ENCODE data around the gene AGBL4. TPM values are rescaled to one million over a fixed set of nuclear protein-coding genes. Genes with fewer than 3 reads are reported as not detected.
A peak's percentile ranks its signal among the peaks of the same experiment; 100 is the strongest.

The AGBL4 gene
- total RNA-seq, 1 donor from 2014 or later, result 0.52 TPM

- DNase-seq (ENCODE audit: low spot score), result no peak
Measured at GRCh38 chr1:48830715-48831114, 1193.0 kb downstream of the AGBL4 start.

DNA sequence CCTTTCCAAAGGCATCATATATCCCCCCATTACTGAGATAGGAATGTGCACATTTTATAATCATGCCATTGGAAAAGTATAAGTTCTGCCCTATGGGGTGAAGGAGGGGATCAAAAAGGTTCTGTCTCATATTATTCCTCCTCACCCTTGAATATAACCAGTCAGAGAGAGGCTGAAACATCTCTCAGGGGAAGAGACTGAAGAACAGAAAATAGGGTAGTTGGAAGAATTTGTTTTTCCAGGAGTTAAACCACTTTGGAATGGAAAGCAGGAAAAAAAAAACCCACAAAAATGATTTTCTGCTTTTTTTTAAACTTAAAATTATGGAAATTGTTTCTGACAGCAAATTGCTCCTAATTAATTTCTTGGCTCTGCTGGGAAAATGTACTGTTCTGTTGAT lies 1194.3 kb downstream of the AGBL4 start:
- DNase-seq (ENCODE audit: low spot score), result no peak

DNA sequence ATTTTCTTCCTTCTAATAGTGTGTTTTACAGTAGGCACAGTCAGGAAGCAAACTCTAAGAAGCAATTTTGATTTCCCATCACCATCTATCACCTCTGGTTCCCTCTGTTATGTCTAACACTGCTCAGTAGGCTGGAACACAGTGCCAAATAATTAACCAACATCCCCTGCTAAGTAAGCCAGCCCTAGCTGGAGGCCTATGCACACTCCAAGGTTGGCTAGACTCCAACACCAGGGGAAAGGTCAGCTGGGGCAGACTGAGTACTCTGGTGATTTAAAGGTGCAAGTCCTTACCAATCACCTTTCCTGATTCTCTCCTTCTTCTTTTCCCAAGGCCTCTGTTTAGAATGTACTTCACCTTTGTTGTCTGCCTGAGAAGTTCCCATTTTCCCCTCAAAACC lies 1200.6 kb downstream of the AGBL4 start:
- peak; percentile 84 for DNase-seq (ENCODE audit: low spot score)

DNA sequence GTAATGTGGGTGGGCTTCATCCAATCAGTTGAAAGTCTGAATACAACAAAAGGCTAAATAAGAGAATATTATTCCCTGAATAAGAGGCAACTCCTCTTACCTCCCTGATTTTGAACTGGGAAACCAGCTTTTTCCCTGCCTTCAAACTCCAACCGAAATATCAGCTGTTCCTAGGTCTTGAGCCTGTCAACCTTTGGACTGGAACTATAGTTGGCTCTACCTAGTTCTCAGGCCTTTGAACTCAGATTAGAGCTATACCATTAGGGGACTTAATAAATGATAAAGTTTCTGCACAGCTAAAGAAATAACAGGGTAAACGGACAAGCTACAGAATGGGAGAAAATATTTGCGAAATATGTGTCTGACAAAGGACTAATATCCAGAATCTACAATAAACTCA lies 1203.3 kb downstream of the AGBL4 start:
- no peak for DNase-seq (ENCODE audit: low spot score)

DNA sequence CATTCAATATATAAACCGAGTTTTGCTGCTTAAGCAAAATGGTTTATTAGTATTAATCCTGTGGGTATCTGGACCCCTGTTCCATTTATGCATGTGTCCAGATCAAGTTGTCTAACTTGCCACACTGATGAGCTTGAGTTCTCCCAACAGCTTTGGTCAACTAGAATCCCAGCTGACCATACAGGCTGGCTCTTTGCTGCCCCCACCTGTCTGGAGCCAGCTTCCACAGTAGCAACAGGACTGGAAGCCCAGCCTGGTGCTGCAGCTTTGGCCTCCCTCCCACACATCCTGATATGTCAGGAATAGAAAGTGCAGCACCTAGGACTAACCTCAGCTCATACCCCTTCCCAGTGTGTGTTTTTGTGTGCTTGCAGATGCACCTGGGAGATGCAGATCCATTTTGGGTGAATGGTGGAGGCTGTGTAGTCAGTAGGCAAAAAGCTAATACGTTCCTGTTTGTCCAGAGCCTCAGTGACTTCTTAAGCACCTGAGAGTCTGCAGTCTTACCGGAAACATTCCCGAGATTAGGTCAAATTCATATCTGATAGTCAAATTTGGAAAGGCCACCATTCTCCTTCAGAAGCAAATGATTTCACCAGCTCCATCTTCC lies 1206.1 kb downstream of the AGBL4 start:
- peak; percentile 70 for DNase-seq (ENCODE audit: low spot score)

GRCh38 chr1:48810740-48811139 lies 1213.0 kb downstream of the AGBL4 start:
- peak; percentile 50 for DNase-seq (ENCODE audit: low spot score)

DNA sequence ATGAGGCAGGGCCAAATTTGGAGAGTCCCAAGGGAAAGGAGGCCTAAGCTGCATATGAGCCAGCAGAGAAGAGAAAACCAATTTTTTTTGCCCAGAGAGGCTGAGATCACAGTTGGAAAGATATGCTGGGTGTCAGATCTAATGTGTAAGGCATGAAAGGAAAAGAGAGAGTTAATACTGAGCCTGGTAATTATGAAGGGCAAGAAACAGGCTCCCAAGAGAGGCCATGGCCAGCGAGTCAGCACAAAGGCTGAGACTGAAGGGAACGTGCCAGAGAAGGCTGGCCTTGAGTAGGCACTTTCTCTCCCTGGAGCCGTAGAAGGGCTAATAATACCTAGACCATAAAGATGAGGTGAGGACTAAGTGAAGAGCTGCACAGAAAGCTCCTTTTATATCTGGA lies 1215.3 kb downstream of the AGBL4 start:
- DNase-seq (ENCODE audit: low spot score), result no peak

GRCh38 chr1:48807554-48808260 lies 1216.0 kb downstream of the AGBL4 start:
- DNase-seq (ENCODE audit: low spot score), result no peak

- no peak for DNase-seq (ENCODE audit: low spot score)
Measured at GRCh38 chr1:48803474-48803873, 1220.3 kb downstream of the AGBL4 start.

DNA sequence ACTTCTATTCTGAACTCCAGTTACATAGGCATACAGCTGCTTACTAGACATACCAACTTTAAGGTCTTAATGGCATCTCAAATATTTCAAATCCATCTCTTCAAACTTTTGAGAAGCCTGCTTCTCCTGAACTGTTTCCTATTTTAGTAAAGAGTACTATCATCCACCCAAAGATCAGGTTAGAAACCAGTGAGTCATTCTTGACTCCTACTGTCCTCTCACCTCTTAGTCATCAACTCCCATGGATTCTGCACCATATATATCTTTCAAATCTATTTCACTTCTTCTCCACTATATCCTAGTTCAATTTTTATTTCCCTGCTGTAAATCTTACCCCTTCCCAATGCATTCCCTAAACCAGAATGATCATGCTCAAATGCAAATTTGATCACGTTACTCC lies 1228.9 kb downstream of the AGBL4 start:
- no peak for DNase-seq (ENCODE audit: low spot score)

DNA sequence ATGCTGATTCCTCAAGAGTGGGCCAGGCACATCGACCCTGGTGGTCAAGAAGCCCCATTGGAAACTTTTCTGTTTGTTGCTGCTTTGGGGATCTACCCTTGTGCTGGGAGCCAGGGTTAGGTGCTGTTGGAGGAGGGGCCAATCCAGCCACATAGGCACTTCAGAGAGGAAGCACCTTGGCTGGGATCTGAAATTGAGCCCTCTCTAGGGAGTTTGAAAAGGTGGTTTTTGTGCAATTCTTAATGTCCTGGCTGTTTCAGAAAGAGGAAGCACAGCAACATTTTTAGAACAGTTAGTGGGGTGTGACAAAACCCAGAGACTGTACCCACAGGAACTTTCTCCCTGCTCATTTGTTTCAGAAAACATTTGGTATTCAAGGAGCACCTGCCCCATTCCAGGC lies 1229.9 kb downstream of the AGBL4 start:
- no peak for DNase-seq (ENCODE audit: low spot score)

DNA sequence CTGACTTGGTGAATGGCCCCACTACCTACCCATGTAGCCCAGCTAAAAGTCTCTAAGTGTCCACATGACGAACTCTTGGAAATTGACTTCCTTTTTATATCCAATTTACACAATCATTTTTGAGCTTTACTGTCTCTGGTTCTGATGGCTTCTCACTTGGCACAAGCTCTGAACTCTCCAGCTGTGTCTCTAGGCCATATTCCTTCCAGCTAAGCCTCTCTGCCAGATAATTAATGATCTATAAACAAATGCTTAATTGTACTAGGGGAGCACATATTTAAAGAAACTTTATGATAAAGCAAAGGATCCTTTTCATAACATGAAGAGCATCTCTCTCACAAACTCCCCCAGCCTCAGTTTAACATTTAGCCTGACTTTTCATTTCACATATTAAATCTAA lies 1230.8 kb downstream of the AGBL4 start:
- no peak for DNase-seq (ENCODE audit: low spot score)

GRCh38 chr1:48790397-48790796 lies 1233.4 kb downstream of the AGBL4 start:
- no peak for DNase-seq (ENCODE audit: low spot score)

- DNase-seq (ENCODE audit: low spot score), result no peak
Measured at GRCh38 chr1:48789903-48790302, 1233.9 kb downstream of the AGBL4 start.

- no peak for DNase-seq (ENCODE audit: low spot score)
Measured at GRCh38 chr1:48785869-48786268, 1237.9 kb downstream of the AGBL4 start.

DNA sequence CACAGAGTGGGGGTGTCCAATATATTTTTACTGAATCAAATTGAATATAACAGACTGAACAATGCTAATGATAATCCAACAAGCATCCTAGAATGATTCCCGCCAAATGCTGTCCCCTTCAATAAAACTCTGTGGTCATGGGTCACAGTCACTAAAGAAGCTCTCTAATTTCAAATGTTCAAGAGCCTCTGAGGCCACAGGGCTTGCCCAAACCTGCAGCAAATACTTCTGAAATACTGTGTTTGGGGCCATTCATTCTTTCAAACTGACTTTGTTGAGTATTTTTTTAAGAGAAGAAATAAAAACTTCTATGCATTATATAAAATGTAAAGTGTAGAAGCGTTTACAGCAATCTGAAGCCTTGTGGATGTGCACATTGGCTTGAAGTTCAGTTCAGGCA lies 1239.5 kb downstream of the AGBL4 start:
- no peak for DNase-seq (ENCODE audit: low spot score)

- no peak for DNase-seq (ENCODE audit: low spot score)
Measured at GRCh38 chr1:48777219-48777895, 1246.4 kb downstream of the AGBL4 start.

- DNase-seq (ENCODE audit: low spot score), result peak; percentile 41
Measured at GRCh38 chr1:48776393-48777218, 1247.1 kb downstream of the AGBL4 start, which contains the start of gene BEND5. TSS of gene BEND5 (minus strand) at chr1:48776891. CDS start at chr1:48776831, 60 bp downstream.

GRCh38 chr1:48775831-48776392 lies 1247.8 kb downstream of the AGBL4 start:
- DNase-seq (ENCODE audit: low spot score), result no peak

- DNase-seq (ENCODE audit: low spot score), result no peak
Measured at GRCh38 chr1:48773133-48773532, 1250.6 kb downstream of the AGBL4 start.

GRCh38 chr1:48772211-48772610 lies 1251.5 kb downstream of the AGBL4 start:
- DNase-seq (ENCODE audit: low spot score), result peak; percentile 67

DNA sequence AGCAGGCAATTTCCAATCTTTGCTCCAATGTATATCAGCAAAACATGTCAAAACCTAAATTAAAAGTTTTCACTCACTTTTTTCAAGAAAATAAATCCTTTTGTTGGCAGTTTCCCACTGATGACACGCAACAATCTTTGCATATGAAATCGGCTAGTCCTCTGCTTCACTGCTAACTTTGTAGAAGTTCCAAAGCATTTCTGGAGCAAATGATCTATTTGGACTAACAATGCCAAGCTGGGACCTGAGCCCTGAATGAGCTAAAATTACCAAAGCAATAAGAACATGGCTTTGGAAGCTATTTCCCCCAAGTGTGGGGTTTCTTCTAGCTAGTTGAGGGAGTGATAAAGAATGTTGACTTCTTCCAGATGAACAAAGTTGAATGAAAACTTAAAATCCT lies 1252.2 kb downstream of the AGBL4 start:
- no peak for DNase-seq (ENCODE audit: low spot score)

All from mucosa of gallbladder (tissue), 1 donor.